ENCODE data around the gene SVEP1.

SVEP1 gene

DNA sequence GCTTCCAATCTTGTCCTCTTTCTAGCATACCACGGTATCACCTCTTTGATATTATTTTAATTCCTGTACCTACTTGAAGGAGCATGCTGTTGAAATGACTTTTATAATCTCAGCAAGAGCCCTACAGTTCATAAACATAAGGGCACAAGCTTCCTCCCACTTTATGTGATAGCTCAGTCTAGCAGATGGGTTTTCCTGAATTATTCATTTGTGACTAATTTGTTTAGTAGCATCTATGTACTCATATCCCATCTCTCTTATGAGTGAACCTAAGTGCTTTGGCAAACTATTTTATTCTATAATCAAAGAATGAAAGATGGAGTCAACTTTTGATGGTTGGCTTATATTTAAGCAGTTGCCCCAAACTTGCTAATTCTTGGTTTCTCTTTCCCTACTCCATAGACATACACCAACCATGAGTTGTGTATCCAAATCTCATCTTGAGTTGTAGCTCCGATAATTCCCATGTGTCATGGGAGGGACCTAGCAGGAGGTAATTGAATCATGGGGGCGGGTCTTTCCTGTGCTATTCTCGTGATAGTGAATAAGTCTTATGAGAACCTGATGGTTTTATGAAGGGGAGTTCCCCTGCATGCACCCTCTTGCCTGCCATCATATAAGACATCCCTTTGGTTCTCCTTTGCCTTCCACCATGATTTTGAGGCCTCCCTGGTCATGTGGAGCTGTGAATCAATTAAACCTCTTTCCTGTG is 259.6 kb downstream of the SVEP1 start:
- TF ChIP-seq, protein P1, sequence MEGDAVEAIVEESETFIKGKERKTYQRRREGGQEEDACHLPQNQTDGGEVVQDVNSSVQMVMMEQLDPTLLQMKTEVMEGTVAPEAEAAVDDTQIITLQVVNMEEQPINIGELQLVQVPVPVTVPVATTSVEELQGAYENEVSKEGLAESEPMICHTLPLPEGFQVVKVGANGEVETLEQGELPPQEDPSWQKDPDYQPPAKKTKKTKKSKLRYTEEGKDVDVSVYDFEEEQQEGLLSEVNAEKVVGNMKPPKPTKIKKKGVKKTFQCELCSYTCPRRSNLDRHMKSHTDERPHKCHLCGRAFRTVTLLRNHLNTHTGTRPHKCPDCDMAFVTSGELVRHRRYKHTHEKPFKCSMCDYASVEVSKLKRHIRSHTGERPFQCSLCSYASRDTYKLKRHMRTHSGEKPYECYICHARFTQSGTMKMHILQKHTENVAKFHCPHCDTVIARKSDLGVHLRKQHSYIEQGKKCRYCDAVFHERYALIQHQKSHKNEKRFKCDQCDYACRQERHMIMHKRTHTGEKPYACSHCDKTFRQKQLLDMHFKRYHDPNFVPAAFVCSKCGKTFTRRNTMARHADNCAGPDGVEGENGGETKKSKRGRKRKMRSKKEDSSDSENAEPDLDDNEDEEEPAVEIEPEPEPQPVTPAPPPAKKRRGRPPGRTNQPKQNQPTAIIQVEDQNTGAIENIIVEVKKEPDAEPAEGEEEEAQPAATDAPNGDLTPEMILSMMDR (IDR thresholded peaks at IDR 0.05): no peak
- no peak for DNase-seq (ENCODE audit: low spot score)
- Histone ChIP-seq H3K4me3 (no peak overlapping the region), H3K27ac (no peak overlapping the region)

DNA sequence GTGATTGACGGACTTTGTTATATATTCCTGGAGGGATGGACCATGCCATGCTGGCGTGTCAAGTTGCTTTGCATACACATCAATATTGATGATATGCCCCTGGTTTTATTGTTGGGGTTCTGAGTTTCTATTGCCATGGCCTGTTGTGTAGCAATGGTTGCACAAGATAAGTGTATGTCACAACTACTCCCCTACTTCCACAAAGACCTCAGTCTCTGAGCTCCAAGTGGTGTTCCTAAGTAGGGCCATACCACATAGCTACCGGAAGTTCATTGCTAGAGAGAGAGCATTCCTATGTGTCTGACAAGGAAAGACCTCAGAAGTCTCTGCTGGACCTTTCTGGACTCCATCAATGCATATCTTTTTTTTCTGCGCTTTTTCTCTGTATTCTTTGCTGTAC is 261.6 kb downstream of the SVEP1 start:
- no peak overlapping the region for H3K27ac ChIP-seq
- no peak overlapping the region for H3K4me3 ChIP-seq
- DNase-seq (ENCODE audit: low spot score): no peak
- TF ChIP-seq, protein P1 (IDR thresholded peaks at IDR 0.05): no peak

DNA sequence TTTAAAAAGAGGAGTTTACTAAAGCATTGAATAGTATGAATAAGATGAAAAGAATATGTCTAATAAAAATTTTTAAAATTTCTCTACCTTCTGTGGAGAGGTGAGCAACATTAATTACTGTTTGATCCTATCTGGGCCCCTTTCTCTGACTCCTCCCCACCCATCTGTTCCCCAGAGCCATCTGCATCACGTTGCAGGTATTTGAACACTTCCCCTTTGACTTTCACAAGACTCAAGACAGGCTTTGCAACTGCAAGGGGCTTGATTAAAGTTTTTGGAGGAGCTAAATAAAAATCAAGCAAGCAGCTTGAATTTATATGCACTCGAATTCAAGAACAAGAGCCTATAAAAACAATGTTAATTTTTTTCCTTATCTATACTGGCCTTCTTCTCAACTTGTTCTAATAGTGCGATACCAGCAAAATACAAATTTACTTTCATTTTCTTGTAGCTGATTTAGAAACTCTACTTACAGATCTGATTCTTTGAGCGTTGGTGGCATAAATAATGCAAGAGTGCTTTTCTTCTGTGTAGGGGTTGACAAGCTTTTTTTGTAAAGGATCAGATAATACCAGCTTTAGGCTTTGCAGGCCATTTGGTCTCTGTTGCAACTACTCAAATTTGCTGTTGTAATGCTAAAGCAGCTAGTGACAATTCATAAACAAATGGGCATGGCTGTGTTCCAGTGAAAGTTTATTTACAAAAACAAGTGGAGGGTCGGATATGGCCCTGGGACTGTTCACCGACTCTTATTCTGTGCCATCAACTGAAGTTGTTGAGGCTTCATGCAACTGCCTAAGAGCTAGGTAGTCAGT is 263.1 kb downstream of the SVEP1 start:
- TF ChIP-seq, protein P1 (IDR thresholded peaks at IDR 0.05): no peak
- no peak for DNase-seq (ENCODE audit: low spot score)
- no peak overlapping the region for H3K27ac ChIP-seq
- peak overlapping the region; percentile 25 for H3K4me3 ChIP-seq

All from coronary artery (tissue), 2 donors.